GM04504 (cell line): ENCODE measurements around the gene FHOD1.
A peak's percentile ranks its signal among the peaks of the same experiment; 100 is the strongest.

Experiments used
- DNase-seq: peaks from one replicate; pipeline ENCODE4 v3.0.0-alpha.2; 2012; ENCODE audit warnings: low read depth

FHOD1 gene

DNA sequence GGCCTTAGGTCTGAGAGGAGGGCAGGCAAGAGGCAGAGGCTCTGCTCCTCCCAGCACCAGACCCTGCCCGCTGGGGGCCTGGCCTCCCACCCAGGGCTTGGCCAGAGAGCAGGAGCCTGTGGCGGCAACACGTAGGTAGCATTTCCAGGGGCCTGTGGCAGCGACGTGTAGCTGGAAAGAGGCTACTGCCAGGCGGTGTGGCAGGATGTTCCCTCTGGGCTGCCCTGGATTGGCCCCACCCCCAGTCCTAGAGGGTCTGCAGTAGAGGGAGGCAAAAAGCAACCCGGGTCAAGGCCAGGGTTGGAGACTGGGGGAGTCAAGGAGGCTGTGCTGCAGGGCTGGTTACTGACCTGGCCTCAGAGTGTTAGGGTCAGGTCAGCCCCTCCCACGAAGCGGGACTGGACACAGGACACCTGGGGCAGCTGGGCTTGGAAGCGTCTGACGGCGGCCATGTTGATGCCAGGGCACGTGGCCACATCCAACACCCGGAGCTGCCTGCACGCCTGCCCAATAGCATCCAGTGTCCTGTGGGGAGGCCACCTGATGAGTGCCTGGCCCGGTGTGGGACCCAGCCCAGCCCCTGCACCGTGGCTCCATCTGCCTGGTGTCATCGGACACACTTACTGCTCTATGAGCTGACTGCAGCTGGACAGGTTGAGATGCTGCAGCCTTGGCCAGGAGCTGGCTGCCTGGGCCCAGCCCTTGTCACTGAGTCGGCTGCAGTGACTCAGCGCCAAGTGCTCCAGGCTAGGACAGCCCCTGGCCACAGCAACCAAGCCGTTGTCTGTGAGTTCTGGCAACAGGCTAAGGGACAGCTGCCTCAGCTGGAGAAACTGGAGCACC is 39.8 kb downstream of the FHOD1 start:
- no peak for DNase-seq

DNA sequence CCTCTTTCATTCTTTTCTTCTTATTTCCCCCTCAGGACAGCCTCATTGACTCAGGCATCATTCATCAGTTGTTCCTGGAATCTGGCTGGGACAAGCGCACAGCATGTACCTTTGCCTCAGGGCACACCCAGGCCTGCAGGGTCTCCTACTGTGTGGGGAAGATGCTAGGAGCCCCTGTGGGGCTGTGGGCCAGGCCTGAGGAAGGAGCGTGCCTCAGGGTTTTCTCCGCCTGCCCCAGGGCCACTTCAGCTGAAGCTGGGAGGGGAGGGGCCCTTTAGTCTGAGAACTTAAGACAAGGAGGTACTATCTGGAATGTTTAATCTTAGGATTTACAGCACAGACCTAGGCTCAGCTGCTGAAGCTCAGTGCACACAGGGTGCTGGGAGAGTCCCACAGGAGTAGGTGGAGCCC is 40.4 kb downstream of the FHOD1 start:
- no peak for DNase-seq

DNA sequence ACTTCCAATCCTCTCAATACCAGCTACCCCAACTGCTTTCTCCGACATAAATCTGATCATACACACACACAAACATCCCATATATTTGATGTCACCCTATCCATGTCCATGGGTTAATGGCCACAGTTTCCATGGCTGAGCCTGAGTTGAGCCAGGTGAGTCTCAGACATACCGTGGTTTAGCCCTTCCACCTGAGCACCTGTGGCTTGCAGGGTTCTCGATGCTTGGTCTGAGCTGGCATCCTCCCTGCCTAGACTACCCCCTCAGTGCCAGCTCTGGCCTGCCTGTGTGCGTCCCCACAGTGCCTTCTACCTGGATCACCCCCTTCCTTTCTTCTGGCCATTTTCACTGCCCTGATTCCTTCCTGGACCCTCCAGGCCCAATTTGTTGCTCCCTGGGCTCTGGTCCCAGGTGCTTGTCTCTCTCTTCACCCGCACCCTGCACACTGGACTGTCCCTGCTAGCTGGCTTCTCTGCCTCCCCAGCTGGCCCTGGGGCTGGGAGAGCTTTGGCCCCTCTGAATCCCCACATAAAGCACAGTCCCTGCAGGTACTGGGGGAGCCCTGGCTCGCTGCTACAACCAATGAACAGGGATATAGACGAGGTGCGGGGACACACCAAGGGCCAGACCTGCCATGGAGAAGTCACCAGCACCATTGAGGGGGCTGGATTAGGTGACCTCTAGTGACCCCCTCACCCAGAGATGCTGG is 41.0 kb downstream of the FHOD1 start:
- DNase-seq: no peak

DNA sequence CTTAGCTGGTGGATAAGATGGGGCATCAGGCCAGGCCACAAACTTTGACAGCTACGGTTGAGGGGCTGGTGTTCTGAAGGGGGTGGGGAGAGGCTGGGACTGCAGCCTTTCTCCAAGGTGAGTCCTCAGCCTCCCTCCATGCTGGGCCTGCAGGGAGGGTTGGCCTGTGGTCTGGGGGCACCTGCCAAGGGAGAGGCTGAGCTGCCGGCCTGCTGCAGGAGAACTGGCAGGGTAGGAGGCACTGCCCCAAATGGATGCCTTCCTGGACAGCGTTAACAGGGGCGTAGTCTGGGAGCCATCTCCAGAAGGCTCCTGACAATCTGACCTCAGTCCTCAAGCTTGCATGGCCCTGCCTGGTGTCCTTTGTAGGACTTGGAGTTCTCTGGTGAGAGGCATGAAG is 43.2 kb downstream of the FHOD1 start:
- DNase-seq: no peak

GRCh38 chr16:67202956-67203493 is 44.3 kb downstream of the FHOD1 start:
- no peak for DNase-seq

GRCh38 chr16:67202426-67202825 is 44.9 kb downstream of the FHOD1 start:
- DNase-seq: no peak

DNA sequence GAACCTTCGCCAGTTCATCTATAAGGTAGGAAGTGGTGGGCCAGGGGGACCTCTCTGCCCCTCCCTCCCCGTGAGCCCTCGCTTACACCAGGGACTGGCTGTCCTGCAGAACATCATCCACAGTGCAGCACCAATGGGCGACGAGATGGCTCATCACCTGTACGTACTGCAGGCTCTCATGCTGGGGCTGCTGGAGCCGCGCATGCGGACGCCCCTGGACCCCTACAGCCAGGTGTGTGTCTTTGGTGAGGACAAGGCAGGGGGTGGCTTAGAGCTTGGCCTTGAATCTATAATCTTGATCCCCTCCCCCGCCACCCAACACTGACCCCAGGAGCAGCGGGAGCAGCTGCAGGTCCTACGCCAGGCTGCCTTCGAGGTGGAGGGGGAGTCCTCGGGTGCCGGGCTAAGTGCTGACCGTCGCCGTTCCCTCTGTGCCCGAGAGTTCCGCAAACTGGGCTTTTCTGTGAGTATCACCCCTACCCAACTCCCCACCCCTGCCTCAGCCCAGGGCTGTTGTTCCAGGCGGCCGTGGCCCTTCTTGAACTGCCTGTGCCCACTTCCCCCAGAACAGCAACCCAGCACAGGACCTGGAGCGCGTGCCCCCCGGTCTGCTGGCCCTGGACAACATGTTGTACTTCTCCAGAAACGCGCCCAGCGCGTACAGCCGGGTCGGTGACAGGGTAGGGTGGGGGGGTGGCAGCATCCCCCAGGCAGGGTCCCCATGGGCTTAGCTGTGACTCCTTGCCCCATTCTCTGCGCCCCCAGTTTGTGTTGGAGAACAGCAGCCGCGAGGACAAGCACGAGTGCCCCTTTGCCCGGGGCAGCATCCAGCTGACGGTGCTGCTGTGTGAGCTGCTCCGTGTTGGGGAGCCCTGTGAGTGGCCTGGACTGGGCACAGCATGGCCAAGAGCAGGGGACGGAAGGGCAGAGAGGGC is 45.6 kb downstream of the FHOD1 start:
- DNase-seq: no peak

GRCh38 chr16:67200491-67200890 is 46.8 kb downstream of the FHOD1 start:
- no peak for DNase-seq

DNA sequence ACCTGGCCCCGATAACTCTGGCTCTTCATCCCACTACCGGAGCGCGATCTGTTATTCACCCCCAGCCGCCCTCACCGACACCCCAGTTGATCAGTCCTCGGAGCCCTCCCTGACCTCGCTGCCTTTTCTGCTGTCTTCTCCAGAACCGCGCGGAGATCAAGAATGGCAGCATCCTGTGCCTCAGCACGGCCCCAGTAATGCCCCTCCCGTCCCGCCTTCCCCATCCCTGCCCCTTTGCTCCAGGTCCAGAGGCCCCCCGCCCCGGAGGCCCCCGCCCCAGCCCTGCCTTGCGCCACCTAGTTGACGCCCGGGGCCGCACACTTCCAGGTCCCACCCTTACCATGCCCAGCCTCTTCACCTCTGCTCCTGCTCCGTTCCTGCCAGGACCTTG is 47.5 kb downstream of the FHOD1 start:
- no peak for DNase-seq

GRCh38 chr16:67199011-67199807 is 48.1 kb downstream of the FHOD1 start, which contains the start of gene ELMO3:
ELMO3 (plus strand) TSS chr16:67199131; CDS start chr16:67199327, 196 bp downstream.
- no peak for DNase-seq

DNA sequence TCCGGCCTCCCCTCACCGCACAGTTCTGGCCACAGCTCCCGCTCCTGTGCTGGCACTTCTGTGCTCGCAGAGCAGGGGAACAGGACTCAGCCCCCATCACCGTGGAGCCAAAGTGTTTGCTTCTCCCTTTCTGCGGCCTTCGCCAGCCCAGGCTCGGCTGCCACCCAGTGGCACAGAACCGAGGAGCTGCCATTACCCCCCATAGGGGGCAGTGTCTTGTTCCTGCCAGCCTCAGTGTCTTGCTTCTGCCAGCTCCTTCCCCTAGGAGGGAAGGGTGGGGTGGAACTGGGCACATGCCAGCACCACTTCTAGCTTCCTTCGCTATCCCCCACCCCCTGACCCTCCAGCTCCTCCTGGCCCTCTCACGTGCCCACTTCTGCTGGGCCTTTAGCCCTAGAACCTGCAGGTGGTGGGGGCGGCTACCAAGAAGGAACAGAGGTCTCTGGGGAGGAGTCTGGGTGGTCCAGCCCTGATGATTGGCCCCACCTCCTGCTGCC is 49.0 kb downstream of the FHOD1 start:
- DNase-seq: no peak

DNA sequence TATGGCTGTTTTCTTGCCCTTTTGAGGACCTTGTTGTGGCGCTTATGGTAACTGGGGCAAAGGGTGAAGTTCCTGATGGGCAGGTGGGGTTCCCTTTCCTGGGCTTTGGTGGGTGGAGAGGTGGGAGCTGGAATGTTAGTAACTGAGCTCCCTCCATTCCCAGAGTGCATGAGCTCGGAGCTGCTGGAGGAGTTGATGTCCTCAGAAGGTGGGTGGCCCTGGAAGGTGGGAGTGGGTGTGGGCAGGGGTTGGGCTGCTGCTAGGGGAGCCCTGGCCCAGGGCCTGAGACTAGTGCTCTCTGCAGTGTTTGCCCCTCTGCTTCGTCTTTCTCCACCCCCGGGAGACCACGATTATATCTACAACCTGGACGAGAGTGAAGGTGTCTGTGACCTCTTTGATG is 49.6 kb downstream of the FHOD1 start:
- DNase-seq: no peak

DNA sequence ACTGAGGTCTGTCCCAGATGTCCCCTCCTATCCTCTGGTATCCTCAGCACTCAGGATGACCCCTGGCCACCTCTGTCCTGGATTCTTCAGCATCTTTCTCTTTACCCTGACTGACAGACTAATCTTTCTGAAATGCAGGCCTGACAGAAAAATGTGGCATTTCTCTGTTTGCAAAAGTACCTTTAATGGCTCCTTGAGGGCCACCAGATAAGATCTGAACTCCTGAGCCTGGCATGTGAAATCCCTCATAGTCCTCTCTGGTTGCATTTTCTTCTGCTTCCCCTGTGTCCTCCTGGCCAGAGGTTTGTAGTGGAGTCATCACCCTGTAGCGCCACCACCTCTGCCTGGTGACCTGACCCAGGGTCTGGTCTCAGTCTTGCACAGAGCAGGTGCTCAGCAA is 50.4 kb downstream of the FHOD1 start:
- DNase-seq: no peak

DNA sequence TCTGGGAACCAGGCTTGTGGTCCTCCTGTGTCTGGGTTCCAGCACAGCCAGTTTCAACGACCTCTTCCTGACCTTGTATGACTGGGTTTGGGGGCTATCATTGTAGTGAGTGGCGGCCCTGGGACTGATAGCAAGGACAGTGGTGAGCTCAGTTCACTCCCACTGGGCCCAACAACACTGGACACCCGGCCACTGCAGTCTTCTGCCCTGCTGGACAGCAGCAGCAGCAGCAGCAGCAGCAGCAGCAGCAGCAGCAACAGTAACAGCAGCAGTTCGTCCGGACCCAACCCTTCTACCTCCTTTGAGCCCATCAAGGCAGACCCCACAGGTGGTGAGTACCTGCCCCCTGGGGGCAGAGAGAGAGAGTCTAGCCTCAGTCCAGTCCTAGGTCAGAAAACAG is 51.6 kb downstream of the FHOD1 start:
- no peak for DNase-seq

- DNase-seq: no peak
Observed at GRCh38 chr16:67194260-67194659, 53.0 kb downstream of the FHOD1 start.

DNA sequence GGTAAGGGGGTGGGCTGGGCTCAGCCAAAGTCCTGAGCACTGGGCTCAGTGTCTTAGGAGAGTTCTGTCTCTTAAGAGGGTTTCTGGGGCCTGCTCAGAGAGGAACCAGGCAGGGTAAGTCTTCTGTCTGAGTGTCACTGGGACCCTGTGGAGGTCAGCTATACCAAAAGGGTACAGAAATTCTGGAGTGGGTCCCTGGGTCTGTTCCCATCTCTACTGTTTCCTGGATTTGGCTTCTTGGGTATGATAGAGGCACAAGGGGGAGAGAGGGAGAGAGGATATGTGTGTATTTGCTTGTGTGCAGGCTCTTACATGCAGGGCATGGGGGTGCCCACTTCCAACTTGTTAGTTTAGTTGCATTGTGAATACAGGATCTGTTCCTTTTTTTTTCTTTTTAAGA is 53.7 kb downstream of the FHOD1 start:
- DNase-seq: no peak

DNA sequence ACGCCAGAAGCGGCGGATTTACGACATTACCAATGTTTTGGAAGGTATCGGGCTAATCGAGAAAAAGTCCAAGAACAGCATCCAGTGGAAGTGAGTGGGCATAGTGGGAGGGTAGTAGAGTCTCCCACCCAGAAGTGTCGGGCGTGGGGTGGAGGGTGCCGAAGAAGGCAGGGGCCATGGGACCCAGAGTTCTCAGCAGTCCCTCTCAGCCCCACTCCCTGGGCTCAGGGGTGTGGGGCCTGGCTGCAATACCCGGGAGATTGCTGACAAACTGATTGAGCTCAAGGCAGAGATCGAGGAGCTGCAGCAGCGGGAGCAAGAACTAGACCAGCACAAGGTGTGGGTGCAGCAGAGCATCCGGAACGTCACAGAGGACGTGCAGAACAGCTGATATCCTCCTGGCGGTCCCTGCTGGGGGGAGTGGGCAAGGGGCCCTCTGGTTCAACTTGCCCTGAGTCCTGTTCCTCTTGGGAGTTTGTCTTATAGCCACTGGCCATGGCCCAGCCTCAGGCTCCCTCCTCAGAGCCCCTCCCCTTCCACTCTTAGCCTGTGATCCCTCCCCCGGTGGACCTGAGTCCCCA is 54.4 kb downstream of the FHOD1 start:
- no peak for DNase-seq

DNA sequence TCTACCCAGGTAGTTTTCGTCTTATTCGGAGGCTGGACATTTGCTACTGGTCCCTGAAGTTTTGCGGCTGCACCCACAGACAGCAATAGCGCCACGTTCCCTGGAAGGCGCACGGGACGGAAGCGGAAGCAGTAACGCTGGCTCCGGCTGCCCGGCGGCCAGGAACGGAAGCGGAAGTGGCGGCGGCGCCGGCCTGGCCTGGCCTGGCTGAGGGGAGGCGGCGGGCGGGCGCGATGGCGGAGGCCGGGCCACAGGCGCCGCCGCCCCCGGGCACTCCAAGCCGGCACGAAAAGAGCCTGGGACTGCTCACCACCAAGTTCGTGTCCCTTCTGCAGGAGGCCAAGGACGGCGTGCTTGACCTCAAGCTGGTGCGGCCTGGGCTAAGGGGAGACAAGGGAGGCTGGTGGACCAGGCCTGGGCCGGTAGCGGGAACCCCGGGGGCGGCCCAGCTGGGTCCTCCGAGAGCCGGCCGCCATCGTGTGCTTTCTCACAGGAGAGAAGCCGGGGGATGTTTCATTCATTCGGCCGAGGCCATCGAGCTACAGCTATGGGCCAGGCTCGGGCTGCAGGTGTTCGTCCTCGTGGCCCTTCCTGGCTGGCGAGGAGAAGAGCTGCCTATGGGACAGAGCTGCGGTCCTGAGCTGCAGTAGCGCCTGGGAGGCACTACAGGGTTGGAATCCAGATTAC is 55.1 kb downstream of the FHOD1 start, which contains the start of gene E2F4:
Gene E2F4, plus strand, starts transcription at position 161 of the 687 bp plus-strand sequence. Its CDS starts 73 bp downstream, at position 234.
- peak; percentile 84 for DNase-seq

DNA sequence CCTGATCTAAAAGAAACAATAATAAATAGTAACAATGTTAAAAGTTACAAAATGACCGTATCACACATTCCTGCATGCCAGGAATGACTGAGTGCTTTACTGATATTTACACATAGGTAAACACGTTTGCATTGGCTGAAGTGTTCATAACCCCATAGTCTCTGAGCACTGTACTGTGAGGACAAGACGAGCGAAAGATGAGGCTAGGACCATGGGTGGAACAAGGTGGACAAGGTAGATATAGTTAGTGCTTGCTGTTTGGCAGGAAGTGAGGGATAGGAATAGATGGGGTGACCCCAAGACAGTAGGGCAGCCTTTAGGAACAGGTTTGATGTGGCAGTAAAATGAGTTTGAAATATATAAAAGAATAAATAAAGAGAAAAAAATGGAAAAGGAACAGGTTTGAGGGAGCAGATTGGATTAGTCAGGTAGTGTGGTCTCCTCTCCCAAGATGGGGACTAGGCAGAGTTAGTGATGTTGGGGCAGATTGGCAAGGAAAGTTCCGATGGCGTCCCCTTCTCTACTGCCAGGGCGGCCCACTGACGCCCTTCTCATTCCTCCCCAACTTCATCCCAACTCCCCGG is 55.8 kb downstream of the FHOD1 start:
- DNase-seq: no peak
